HG03025 (cell line): ENCODE data around the gene KCNK16.

ENCODE experiments used
- ATAC-seq: cut with Tn5 transposase; IDR thresholded peaks from one replicate; pipeline ENCODE4 v1.9.1; 2021; ENCODE audit warnings: mild to moderate bottlenecking, moderate library complexity; ENCODE audit not compliant: unreplicated experiment, low FRiP score

KCNK16 gene

GRCh38 chr6:39322306-39322850 is at the start of gene KCNK16:
Gene KCNK16, minus strand, starts transcription at chr6:39322702. Its CDS starts 162 bp downstream, at chr6:39322540.
- no peak for ATAC-seq

GRCh38 chr6:39370390-39370789 is 47.9 kb upstream of the KCNK16 start:
- no peak for ATAC-seq

GRCh38 chr6:39369987-39370386 is 47.5 kb upstream of the KCNK16 start:
- no peak for ATAC-seq

GRCh38 chr6:39367700-39368099 is 45.2 kb upstream of the KCNK16 start:
- no peak for ATAC-seq

GRCh38 chr6:39366931-39367618 is 44.6 kb upstream of the KCNK16 start:
- ATAC-seq: no peak

- ATAC-seq: no peak
Measured at GRCh38 chr6:39365281-39366074, 43.0 kb upstream of the KCNK16 start.

GRCh38 chr6:39363280-39363679 is 40.8 kb upstream of the KCNK16 start:
- no peak for ATAC-seq

- ATAC-seq: no peak
Measured at GRCh38 chr6:39362487-39362865, 40.0 kb upstream of the KCNK16 start.

GRCh38 chr6:39361657-39362486 is 39.4 kb upstream of the KCNK16 start:
- no peak for ATAC-seq

- no peak for ATAC-seq
Measured at GRCh38 chr6:39360378-39360777, 37.9 kb upstream of the KCNK16 start.

GRCh38 chr6:39357998-39358686 is 35.6 kb upstream of the KCNK16 start:
- no peak for ATAC-seq

- no peak for ATAC-seq
Measured at GRCh38 chr6:39353698-39354315, 31.3 kb upstream of the KCNK16 start.

- no peak for ATAC-seq
Measured at GRCh38 chr6:39350723-39351505, 28.4 kb upstream of the KCNK16 start.

- no peak for ATAC-seq
Measured at GRCh38 chr6:39348740-39349139, 26.2 kb upstream of the KCNK16 start.

GRCh38 chr6:39347906-39348585 is 25.5 kb upstream of the KCNK16 start:
- ATAC-seq: no peak

- no peak for ATAC-seq
Measured at GRCh38 chr6:39347206-39347605, 24.7 kb upstream of the KCNK16 start.

GRCh38 chr6:39344821-39345280 is 22.3 kb upstream of the KCNK16 start:
- no peak for ATAC-seq

GRCh38 chr6:39343396-39343870 is 20.9 kb upstream of the KCNK16 start:
- ATAC-seq: no peak
